ENCODE measurements around the gene GATAD2A.

Gene GATAD2A

DNA sequence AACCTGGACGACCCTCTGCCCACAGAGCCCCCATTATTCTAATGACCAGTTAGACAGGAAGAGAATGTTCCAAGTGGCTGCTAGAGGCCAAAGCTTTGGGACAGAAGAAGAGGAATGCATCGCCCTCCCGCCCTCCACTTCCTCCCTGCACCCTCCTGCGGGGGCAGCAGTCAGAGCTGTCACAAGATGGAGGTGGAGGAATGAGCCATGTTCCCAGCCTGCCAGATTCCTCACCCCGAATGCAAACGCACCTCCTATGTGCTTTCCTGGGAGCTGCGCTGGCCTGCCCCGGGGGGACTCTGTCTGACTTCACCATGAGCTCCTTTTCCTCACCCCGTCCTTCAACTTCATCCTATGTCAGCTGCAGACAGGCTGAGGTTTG lies 124.9 kb downstream of the GATAD2A start:
- DNase-seq (ENCODE audit: low read depth in 1 of 2, low spot score in 1 of 2): no peak

DNA sequence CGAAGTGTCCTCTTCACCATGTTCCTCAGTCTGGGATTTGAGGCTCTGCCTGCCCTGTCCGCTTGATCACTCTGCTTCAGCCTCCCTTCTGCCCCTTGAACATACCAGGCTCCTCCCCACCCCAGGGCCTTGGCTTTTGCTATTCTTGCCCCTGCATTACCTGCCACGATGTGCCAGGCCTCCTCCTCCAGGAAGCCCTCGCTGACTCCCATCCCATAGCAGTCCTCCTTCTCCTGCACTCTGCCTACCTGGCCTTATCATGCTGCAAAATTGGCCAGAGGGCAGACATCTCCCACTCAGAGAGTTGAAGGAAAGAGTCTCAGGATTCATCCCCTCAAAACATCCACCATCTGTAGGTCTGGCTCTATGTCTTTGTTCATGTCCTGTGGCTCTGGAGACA lies 125.4 kb downstream of the GATAD2A start:
- no peak for DNase-seq (ENCODE audit: low read depth in 1 of 2, low spot score in 1 of 2)

DNA sequence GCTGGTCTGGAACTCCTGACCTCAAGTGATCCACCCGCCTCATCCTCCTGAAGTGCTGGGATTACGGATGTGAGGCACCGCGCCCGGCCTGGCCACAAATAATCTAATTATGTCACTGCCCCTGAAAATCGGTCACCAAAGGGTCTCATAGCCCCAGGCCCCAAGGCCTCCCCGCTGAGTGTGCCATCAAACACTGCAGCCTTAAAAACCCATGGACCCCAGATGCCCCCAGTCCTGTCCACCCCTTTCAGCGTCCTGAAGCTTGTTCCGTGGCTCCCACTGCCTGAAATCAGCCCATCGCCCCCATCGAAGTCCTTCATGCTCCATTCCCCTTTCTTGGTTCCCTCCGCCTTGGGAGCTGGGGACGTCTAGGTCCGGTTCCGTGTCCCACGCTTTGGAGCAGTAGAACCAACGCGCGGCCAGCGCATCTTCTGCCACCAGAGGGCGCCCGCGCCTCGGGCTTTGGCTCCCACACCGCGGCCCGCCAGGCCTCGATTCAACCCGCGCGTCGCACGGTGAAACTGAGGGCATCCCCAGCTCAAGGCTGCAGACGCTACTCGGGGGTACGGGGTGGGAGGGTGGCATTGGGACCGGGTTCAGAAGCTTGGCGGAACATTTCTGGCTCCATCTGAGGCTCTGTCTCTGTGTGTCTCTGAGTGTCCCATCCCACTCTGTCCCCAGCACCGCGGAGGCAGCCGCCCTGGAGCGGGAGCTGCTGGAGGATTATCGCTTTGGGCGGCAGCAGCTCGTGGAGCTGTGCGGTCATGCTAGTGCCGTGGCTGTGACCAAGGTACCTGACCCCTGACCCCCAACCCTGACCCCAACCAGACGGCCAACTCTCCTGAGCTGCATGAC lies 126.7 kb downstream of the GATAD2A start:
- DNase-seq (ENCODE audit: low read depth in 1 of 2, low spot score in 1 of 2): peak; percentile 76 to 82

DNA sequence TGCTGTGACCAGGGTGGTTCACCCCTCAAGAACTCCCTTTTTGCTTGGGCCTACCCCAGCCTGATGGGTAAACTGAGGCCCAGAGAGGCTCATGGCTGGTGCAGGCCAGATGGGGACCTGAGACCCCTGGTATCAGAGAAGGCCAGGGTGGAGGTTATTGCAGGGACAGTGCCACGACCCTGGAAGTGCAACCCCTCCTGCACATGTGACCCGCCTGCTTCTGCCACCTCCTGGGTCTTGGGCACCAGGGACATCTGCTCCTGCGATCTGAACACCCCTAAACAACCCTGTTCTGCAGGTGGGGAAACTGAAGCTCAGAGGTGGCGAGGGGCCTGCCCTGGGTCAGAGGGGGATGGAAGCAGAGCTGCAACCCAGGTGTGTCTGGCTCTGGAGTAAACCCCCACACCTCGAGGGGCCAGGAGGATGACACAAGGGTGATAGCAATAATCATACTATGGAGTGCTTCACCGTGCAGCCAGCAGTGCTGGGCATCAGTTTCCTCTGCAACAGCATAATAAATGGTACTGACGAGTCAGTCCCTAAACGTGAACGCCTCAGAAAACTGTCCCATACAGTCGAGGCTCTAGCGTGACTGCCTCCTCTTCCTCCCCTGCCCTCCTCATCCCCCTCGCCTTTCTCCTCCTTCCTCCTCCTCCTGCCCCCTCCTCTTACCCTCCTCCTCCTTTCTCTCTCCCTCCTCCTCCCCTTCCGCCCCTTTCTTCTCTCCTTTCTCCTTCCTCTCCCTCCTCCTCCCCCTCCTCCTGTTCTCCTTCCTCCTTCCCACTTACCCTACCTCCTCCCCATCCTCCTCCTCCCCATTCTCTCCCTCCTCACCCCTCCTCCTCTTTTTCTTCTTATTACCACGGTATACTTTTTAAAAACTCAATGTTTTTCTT lies 127.6 kb downstream of the GATAD2A start:
- no peak for DNase-seq (ENCODE audit: low read depth in 1 of 2, low spot score in 1 of 2)

DNA sequence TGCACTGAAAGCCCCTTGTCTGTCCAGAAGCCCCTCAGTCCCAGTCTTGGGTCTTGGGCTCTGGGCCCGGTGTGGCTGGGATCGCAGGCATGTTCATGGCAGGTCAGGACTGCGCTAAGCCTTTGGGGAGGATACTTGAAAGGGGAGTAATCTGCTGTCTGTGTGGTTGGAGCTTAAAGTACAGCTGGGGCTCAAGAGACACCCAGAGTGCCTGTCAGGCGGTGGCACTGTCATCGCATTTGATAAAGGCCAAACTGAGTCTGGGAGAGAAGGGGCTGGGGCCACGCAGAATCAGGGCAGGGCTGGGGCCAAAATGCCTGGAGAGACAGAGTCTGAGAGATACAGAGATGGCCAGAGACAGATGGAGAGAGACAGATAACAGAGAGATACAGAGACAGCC lies 128.4 kb downstream of the GATAD2A start:
- DNase-seq (ENCODE audit: low read depth in 1 of 2, low spot score in 1 of 2): no peak

DNA sequence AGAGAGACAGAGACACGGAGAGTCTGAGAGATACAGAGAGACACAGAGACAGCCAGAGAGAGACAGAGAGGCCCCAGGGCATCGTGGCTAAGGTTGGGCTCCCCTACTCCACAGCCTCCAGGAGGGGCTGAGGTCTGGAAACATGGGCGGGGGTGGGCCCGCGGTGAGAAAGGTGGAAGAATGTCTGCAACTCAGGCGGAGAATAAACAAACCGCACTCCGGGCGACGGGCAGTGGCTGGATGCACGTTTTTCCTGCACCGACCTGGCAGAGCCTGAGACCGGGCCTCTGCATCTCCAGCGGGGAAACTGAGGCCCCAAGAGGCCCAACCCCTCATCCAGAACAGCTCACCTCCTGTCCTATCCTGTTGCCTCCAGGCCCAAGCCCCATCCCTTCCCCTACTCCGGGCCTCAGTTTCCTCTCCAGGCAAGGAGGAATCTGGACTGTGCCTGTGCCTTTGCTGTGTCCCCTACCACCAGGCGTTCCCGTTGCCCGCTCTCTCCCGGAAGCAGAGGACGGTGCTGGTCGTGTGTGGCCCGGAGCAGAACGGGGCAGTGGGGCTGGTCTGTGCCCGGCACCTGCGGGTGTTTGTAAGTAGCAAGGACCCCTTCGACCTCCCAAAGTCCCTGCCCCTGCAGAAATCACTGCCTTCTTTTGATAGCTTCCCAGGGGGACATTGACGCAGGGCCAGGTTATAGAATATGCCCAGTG lies 129.2 kb downstream of the GATAD2A start:
- no peak for DNase-seq (ENCODE audit: low read depth in 1 of 2, low spot score in 1 of 2)

DNA sequence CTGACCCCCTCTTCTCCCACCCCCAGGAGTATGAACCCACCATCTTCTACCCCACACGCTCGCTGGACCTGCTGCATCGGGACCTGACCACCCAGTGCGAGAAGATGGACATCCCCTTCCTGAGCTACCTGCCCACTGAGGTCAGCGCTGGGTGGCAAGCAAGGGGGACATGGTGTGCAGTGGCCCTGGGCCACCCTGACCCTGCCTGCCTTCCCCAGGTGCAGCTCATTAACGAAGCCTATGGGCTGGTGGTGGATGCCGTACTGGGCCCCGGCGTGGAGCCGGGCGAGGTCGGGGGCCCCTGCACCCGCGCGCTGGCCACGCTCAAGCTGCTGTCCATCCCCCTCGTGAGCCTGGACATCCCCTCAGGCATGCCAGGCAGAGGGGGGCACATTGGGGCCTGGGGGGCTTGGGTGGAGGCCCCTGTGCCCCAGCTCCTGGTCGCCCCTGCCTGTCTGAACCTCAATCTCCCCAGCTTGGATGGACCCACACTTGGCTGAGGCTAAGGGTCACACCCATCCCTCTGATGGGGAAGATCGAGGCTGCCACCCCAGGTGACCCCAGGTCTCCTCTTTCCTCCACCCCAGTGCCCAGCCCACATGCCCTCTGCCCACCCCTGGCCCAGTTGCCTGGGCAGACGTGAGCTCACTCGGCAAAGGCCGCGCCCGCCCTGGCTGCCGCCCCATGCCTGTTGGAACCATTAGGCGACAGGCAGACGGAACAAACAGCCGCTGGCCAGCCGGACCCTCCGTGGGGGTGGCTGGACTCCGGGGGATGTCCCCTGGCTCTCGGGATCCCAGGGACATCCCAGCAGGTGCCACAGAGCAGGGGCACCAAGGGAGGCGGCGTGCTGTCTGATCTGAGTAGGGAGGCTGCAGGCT lies 130.1 kb downstream of the GATAD2A start:
- DNase-seq (ENCODE audit: low read depth in 1 of 2, low spot score in 1 of 2): no peak

DNA sequence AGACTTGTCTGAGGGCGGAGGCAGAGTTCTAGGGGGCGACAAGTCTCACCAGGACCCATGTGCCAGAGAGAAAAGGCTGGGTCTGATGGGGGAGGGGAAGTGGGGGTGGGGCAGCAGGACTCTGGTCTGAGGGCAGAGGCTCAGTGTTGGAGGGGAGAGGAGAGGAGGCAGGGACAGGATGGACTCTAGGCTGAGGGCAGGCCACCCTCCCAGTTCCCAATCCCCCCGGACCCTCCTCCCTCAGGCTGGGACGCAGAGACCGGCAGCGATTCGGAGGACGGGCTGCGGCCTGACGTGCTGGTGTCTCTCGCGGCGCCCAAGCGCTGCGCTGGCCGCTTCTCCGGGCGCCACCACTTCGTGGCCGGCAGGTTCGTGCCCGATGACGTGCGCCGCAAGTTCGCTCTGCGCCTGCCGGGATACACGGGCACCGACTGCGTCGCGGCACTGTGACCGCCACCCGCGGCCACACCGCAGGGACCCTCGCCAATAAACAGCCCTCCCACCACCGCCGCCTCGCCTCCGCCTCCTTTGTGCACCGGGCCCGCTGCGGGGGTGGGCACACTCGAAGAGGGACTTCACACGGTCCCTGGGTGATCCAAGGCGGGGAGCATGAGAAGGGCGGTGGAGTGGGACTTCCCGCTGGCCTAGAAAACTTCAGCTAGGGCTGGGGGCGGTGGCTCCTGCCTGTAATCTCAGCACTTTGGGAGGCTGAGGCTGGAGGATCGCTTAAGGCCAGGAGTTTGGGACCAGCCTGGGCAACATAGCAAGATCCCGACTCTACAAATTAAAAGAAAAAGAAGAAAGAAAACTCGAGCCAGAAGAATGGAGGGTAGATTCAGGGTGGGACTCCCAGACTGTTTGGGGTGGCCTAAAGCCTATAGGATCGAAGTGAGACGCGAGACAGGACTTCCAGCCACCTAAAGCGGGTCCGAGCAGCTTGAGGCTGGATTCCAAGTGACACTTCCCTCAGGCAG lies 131.9 kb downstream of the GATAD2A start:
- no peak for DNase-seq (ENCODE audit: low read depth in 1 of 2, low spot score in 1 of 2)

DNA sequence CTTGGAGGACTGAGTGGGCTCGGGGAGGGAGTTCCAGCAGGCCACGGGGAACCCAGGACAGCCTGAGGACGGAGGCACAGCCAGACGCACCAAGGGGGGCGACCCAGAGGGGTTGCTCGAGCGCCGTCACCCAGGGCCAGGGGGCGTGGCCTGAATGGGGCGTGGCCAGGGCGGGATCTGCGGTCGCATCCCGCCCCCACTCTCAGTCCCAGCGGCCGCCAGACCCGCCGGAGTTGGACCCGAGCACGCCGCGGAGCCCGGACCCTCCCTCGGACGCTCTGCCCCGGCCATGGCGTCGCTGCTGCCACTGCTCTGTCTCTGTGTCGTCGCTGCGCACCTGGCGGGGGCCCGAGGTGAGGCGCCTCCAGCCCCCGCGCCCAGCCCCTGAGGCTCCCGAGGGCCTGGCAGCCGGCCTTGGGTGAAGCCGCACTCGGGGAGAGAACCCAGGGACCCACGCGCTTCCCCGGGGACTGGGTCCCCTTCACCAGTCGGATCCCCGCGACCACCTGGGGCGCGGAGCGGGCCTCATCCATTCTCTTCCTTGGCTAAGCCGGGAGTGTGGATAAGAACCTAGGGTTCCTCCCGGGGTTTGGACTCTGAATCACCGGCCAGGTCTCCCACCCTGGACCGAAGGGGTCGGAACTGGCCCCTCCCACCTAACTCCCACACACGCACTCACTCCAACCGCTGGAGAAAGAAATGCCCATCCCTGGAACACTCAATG lies 132.7 kb downstream of the GATAD2A start, which contains the start of gene CILP2:
Gene CILP2 (plus strand): TSS at position 205 of the 724 bp plus-strand sequence. CDS start 85 bp downstream, at position 290.
- DNase-seq (ENCODE audit: low read depth in 1 of 2, low spot score in 1 of 2): no peak

DNA sequence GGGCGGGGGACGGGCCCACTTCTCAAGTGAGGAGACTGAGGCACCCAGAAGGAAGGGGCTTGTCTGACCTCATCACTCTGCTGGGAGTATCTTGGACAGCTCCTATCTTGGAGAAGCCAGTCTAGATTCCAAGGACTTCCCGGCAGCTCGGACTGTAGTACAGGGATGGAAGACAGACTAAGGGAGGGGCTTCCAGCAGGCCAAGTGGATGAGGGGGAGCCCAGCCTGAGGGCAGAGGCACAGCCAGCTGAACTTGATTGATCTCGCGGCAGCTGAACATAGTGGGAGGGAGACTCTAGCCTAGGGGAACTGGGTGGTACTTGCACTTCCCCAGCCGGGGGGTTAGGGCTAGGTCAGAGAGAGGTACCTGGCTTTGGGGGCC lies 133.3 kb downstream of the GATAD2A start:
- no peak for DNase-seq (ENCODE audit: low read depth in 1 of 2, low spot score in 1 of 2)

DNA sequence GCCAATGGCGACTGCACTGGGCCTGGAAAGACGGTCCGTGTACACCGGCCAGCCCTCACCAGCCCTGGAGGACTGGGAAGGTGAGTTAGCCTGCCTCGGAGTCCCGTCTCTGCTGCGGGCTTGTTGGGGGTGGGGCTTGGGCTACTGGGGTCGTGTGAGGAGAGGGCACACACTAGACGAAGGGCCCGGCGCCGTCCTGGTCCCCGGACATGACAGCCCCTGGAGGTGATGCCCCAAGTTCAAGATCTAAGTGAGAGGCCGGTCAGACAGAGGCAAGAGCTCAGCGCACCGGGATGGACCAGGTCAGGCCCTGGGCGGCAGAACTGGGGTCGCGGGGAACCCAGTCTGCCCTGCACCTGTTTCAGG lies 134.2 kb downstream of the GATAD2A start:
- no peak for DNase-seq (ENCODE audit: low read depth in 1 of 2, low spot score in 1 of 2)

DNA sequence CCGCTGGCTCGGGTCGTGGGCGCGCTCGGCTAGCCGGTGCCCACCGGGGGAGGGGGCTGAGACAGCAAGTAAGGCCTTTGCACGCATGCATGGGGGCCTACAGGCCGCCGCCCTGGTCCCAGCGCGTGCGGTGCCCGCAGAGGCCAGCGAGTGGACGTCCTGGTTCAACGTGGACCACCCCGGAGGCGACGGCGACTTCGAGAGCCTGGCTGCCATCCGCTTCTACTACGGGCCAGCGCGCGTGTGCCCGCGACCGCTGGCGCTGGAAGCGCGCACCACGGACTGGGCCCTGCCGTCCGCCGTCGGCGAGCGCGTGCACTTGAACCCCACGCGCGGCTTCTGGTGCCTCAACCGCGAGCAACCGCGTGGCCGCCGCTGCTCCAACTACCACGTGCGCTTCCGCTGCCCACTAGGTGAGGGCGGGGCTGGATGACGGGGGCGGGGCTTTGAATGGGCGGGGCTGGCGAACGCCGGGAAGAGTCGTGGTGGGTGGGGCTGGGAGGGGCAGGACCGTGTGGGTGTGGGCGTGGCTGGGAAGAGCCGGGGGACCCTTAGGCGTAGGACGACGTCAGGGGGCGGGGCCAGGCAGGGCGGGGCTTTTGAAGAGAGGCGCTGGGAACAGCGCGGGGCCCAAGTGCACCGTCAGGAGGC lies 134.7 kb downstream of the GATAD2A start:
- DNase-seq (ENCODE audit: low read depth in 1 of 2, low spot score in 1 of 2): peak in 1 of 2 donors; percentile 46

DNA sequence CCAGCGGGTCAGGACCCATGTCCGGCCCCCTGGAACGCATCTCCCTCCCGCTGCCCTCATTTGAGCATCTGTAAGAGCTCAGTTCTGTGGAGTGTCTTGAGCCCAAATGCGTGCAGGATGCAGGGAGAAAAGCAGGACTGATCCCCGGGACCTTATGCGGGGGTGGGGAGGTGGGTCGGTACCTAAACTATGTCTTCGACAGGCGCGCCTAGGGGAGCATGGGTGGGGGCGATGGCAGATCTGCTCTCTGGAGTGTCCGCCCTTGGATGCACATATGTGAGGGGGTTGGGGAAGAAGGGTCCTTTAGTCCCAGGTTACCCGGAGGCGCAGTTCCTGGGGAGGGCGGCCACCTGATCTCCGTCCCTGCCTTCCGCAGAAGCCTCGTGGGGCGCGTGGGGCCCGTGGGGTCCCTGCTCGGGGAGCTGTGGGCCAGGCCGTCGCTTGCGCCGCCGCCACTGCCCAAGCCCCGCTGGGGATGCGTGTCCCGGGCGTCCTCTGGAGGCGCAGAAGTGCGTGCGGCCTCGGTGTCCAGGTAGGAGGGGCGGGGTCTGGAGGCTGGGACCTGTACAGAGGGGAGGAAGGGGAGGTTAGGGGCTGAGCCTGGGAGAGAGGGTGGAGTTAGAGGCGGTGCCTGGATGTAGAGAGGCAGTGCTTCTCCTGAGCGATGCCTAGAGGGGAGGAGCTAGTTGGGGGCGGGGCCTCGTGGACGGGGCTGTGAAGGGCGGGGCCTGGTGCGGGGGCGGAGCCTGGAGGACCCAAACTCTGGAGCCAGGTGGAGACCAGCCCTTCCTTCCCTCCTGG lies 135.4 kb downstream of the GATAD2A start:
- peak; percentile 50 to 61 for DNase-seq (ENCODE audit: low read depth in 1 of 2, low spot score in 1 of 2)

DNA sequence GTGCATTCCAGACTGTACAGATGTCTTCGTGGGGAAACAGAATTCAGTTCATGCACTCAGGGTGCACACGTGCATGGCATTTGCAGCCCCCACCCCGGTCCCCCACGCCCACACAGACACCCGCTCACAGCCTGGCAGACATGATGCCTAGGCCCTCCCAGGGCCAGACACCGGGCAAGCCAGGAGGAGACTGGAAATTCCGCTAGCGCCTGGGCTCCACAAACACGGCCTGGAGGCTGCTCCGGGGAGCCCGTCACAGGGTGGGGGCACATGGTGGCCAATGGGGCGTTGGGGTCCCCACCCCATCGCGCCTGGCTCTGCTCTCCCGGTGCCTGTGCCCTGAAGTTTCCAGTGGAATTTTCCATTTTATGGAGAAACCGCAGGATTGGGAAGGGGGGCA lies 136.1 kb downstream of the GATAD2A start:
- no peak for DNase-seq (ENCODE audit: low read depth in 1 of 2, low spot score in 1 of 2)

DNA sequence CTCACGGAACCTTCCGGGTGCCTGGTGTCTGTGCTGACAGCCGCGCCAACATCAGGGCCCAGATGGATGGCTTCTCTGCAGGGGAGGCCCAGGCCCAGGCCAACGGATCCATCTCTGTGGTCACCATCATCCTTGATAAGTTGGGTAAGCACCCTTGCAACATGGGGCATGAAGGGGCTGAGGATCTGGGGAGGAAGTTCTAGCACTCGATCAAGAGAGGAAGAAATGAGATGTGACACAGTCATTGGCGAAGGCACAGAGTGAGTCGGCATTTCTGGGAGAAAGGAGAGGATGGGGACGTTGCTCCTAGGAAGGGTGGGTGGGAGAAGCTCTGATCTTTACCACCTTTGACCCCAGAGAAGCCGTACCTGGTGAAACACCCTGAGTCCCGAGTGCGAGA lies 137.0 kb downstream of the GATAD2A start:
- no peak for DNase-seq (ENCODE audit: low read depth in 1 of 2, low spot score in 1 of 2)

DNA sequence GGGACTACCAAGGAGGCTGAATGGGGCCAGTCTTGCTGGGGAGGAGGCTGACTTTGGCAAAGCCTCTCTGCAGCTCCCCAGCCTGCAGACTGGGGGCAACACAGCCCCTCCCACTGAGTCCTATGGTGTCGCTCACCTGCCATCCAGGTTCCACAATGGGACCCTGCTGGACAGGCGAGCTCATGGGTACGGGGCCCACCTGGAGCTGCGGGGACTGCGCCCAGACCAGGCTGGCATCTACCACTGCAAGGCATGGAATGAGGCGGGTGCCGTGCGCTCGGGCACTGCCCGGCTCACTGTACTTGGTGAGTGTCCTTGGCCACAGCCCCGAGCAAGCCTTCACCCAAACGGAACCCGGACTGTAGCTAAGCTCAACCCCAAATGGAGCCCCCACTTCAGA lies 137.6 kb downstream of the GATAD2A start:
- no peak for DNase-seq (ENCODE audit: low read depth in 1 of 2, low spot score in 1 of 2)

DNA sequence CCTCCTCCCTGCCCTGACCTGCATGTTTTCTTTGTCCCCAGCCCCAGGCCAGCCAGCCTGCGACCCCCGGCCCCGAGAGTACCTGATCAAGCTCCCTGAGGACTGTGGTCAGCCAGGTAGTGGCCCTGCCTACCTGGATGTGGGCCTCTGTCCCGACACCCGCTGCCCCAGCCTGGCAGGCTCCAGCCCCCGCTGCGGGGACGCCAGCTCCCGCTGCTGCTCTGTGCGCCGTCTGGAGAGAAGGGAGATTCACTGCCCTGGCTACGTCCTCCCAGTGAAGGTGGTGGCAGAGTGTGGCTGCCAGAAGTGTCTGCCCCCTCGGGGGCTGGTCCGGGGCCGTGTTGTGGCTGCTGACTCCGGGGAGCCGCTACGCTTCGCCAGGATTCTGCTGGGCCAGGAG lies 138.2 kb downstream of the GATAD2A start:
- DNase-seq (ENCODE audit: low read depth in 1 of 2, low spot score in 1 of 2): no peak

Data from activated CD4-positive, alpha-beta T cell treated with anti-CD3 and anti-CD28 coated beads, Interleukin-2, amount 50 U/mL, for 24 hours (primary cell).